Lung (tissue), 12 donors: ENCODE data around the gene PIP5K1C. TPM values are rescaled to one million over a fixed set of nuclear protein-coding genes. Genes with fewer than 3 reads are reported as not detected.

Source experiments
- ATAC-seq: fragments of 200-7000 bp; cut with Tn5 transposase; one replicate; pipeline ENCODE4 v1.9.1; 2020; ENCODE audit warnings: moderate number of reproducible peaks; ENCODE audit not compliant: insufficient read depth, low FRiP score
- DNase-seq, 3 donors: peaks; one replicate each; pipeline ENCODE4 v3.0.0-alpha.2; 2013 to 2017
- H3K27ac ChIP-seq, 2 donors: one replicate each; pipeline ENCODE4 v1.5.1; 2013; ENCODE audit warnings: mild to moderate bottlenecking in 2 of 2, moderate library complexity in 2 of 2, control low read depth in 1 of 2, inconsistent platforms in 1 of 2, low read depth in 1 of 2, low read length in 1 of 2
- H3K27me3 ChIP-seq, 3 donors: one replicate each; pipeline ENCODE4 v1.5.1; 2013; ENCODE audit warnings: low read length in 2 of 3; ENCODE audit not compliant: control insufficient read depth in 3 of 3, insufficient read depth in 3 of 3
- H3K36me3 ChIP-seq, 4 donors: one replicate each; pipeline ENCODE4 v1.5.1; 2013; ENCODE audit warnings: low read length in 4 of 4, mild to moderate bottlenecking in 1 of 4, moderate library complexity in 1 of 4; ENCODE audit not compliant: control insufficient read depth in 4 of 4, insufficient read depth in 4 of 4
- H3K4me1 ChIP-seq, 5 donors: one replicate each; pipeline ENCODE4 v1.5.1; 2013; ENCODE audit warnings: low read length in 5 of 5, mild to moderate bottlenecking in 2 of 5, moderate library complexity in 1 of 5; ENCODE audit not compliant: control insufficient read depth in 5 of 5, insufficient read depth in 5 of 5
- H3K4me3 ChIP-seq: one replicate; pipeline ENCODE4 v1.5.1; 2013; ENCODE audit warnings: mild to moderate bottlenecking, control low read depth, moderate library complexity
- H3K9ac ChIP-seq, 2 donors: one replicate each; pipeline ENCODE4 v1.5.1; 2013; ENCODE audit warnings: low read length in 2 of 2, control low read depth in 1 of 2; ENCODE audit not compliant: insufficient read depth in 1 of 2
- H3K9me3 ChIP-seq, 4 donors: one replicate each; pipeline ENCODE4 v1.5.1; 2013; ENCODE audit warnings: low read length in 3 of 4, mild to moderate bottlenecking in 1 of 4, moderate library complexity in 1 of 4; ENCODE audit not compliant: control insufficient read depth in 4 of 4, insufficient read depth in 3 of 4
- CTCF ChIP-seq: IDR thresholded peaks from 2 replicates; pipeline ENCODE4 v1.5.1; 2012; ENCODE audit warnings: mild to moderate bottlenecking; ENCODE audit errors: control extremely low read depth, extremely low read depth
- WGBS, 2 donors: extraction: QIAGEN DNeasy Blood & Tissue Kit; methylation state at CpG; one replicate each; pipeline ENCODE4 v1.1.7; 2013; 5-methylcytosine and 5-hydroxymethylcytosine counted together
- polyA plus RNA-seq, 2 donors: library from polyadenylated mRNA; stranded (reverse); fragments of 200-250 nt; gene quantifications; one replicate each; pipeline ENCODE4 v1.2.1, GENCODE V29; 2013
- total RNA-seq, 2 donors: library from RNA; depleted of rRNA in 1 of 2; stranded (reverse); fragments of >200 nt in 1 of 2; gene quantifications; one replicate each; pipeline ENCODE4 v1.2.1, GENCODE V29; 2014 to 2021
- donor health status: control.
- donor health status: control.
- donor health status: Bipolar disorder and iron deficiency.
- donor health status: healthy.
- donor health status: DM: yes; HTN: yes; CAD: no.

Gene PIP5K1C
- total and polyA plus RNA-seq, 4 donors: 16.3 to 39.4 (median 20.5) TPM

- no peak for TF ChIP-seq CTCF
- peaks cover 0 to 15% (median 0%) of the 10 kb centered on the region in 3 donors for H3K27me3 ChIP-seq
- peak overlapping the region; percentile 59 to 69 for H3K27ac ChIP-seq
- H3K9me3 ChIP-seq: peaks cover 0 to 3% (median 0%) of the 10 kb centered on the region in 4 donors
- ATAC-seq: no peak
- 17 to 39% methylated on average over 3 of the region's 3 CpGs for WGBS, 2 donors
- no peak for DNase-seq
- peaks cover 4 to 27% (median 11%) of the 10 kb centered on the region in 4 donors for H3K36me3 ChIP-seq
- H3K4me3 ChIP-seq: no peak overlapping the region
- H3K4me1 ChIP-seq: peaks cover 0 to 40% (median 12%) of the 10 kb centered on the region in 5 donors
- H3K9ac ChIP-seq: no peak overlapping the region
These were observed 92.1 kb downstream of the PIP5K1C start for GRCh38 chr19:3608079-3608641.

GRCh38 chr19:3607303-3608078 is 92.8 kb downstream of the PIP5K1C start:
- peaks cover 0 to 40% (median 11%) of the 10 kb centered on the region in 5 donors for H3K4me1 ChIP-seq
- H3K27me3 ChIP-seq: peaks cover 0 to 15% (median 0%) of the 10 kb centered on the region in 3 donors
- WGBS, 2 donors: 18 to 20% methylated on average over 21 to 22 of the region's 22 CpGs
- H3K9ac ChIP-seq: no peak overlapping the region
- DNase-seq: peak; percentile 47 to 71 (median 58)
- H3K4me3 ChIP-seq: no peak overlapping the region
- H3K27ac ChIP-seq: peak overlapping the region; percentile 81 to 84
- peaks cover 0 to 3% (median 0%) of the 10 kb centered on the region in 4 donors for H3K9me3 ChIP-seq
- no peak for ATAC-seq
- no peak for TF ChIP-seq CTCF
- peaks cover 4 to 21% (median 9%) of the 10 kb centered on the region in 4 donors for H3K36me3 ChIP-seq

- WGBS, 2 donors: 2 to 3% methylated on average over 35 to 46 of the region's 46 CpGs
- peak within 1 kb of the TSS in 1 of 2 donors; percentile 40 for H3K9ac ChIP-seq
- H3K9me3 ChIP-seq: peaks cover 0 to 2% (median 0%) of the 10 kb centered on the region in 4 donors
- peak within 1 kb of the TSS; percentile 46 for H3K4me3 ChIP-seq
- TF ChIP-seq CTCF: no peak
- H3K4me1 ChIP-seq: peaks cover 0 to 40% (median 11%) of the 10 kb centered on the region in 5 donors
- H3K27me3 ChIP-seq: peaks cover 0 to 15% (median 0%) of the 10 kb centered on the region in 3 donors
- H3K36me3 ChIP-seq: peaks cover under 1 to 14% (median 4%) of the 10 kb centered on the region in 4 donors
- DNase-seq (peak; percentile 49 to 68 (median 65)), ATAC-seq (peak; percentile 30)
- H3K27ac ChIP-seq: peak within 1 kb of the TSS; percentile 81 to 84
These were observed 93.5 kb downstream of the PIP5K1C start, which contains the start of gene TBXA2R for GRCh38 chr19:3606690-3607289. TSS of gene TBXA2R (minus strand) at chr19:3606875. CDS start at chr19:3600634, 6,241 bp downstream.
